A549 (cell line): ENCODE results near the gene DDI1. TPM values are rescaled to one million over a fixed set of nuclear protein-coding genes. Genes with fewer than 3 reads are reported as not detected.

Experiments
- ATAC-seq, 2 experiments: fragments of 200-7000 bp in 1 of 2; fragments of >200 bp in 1 of 2; cut with Nextera tagmentation in 1 of 2; cut with Tn5 transposase in 1 of 2; 3 replicates each; pipeline versions ENCODE4 v1.8.0 to v1.9.1; 2018 to 2020; ENCODE audit warnings: mild to moderate bottlenecking in 1 of 2, moderate library complexity in 1 of 2
- CTCF ChIA-PET: fragments of 300-600 bp; sonication (Branson Sonifier 250); formaldehyde crosslinking; extraction: SDS; loops from one replicate; lab custom pipeline; 2021; ENCODE audit warnings: antibody characterized with exemption, inconsistent platforms; lab: Yijun Ruan, JAX
- POLR2A ChIA-PET: fragments of 350-600 bp; formaldehyde crosslinking; extraction: SDS; loops from one replicate; lab custom pipeline; 2021; ENCODE audit warnings: antibody characterized with exemption, inconsistent platforms; lab: Yijun Ruan, JAX
- DNase-seq, 2 experiments: peaks; one replicate each; pipeline versions ENCODE4 v3.0.0 to v3.0.0-alpha.2; 2011 to 2016; ENCODE audit warnings: low read depth in 1 of 2, low spot score in 1 of 2
- FAIRE-seq: peaks from 2 replicates; lab custom pipeline; 2011; peaks lifted over from hg19 to GRCh38; lab: Jason Lieb, UNC
- H3K27ac ChIP-seq, 2 experiments: fragments of >200 bp; sonication (Bioruptor Twin); formaldehyde crosslinking; 3 replicates each; pipeline ENCODE4 v1.5.1; 2016 to 2017
- H3K4me1 ChIP-seq: fragments of >200 bp; sonication (Bioruptor Twin); formaldehyde crosslinking; 3 replicates; pipeline ENCODE4 v1.6.1; 2016
- H3K4me2 ChIP-seq: fragments of >200 bp; sonication (Bioruptor Twin); formaldehyde crosslinking; 3 replicates; pipeline ENCODE4 v1.6.1; 2016
- H3K4me3 ChIP-seq: fragments of >200 bp; sonication (Bioruptor Twin); formaldehyde crosslinking; 3 replicates; pipeline ENCODE4 v1.5.1; 2016
- H3K9me3 ChIP-seq: fragments of >200 bp; sonication (Bioruptor Twin); formaldehyde crosslinking; 3 replicates; pipeline ENCODE4 v1.6.1; 2016
- CEBPB ChIP-seq, 2 experiments: fragments of >200 bp in 1 of 2; sonication (Bioruptor Twin) in 1 of 2; formaldehyde crosslinking in 1 of 2; IDR thresholded peaks; 2 replicates each; pipeline ENCODE4 v1.6.1; 2012 to 2016
- EHMT2 ChIP-seq: fragments of 200-600 bp; sonication (generic); IDR thresholded peaks from 2 replicates; pipeline ENCODE4 v1.6.1; 2016; ENCODE audit warnings: antibody characterized with exemption, low read depth, mild to moderate bottlenecking, moderate library complexity
- ESRRA ChIP-seq: fragments of 150-350 bp; IDR thresholded peaks from 2 replicates; pipeline ENCODE4 v1.6.1; 2014; ENCODE audit warnings: mild to moderate bottlenecking, low read length, borderline replicate concordance
- FOSL2 ChIP-seq, 2 experiments: fragments of 450-650 bp in 1 of 2; fragments of >200 bp in 1 of 2; sonication (Bioruptor Twin) in 1 of 2; formaldehyde crosslinking; IDR thresholded peaks; 2 replicates each; pipeline versions ENCODE4 v1.5.0 to v1.6.1; 2016 to 2020; ENCODE audit warnings: mild to moderate bottlenecking in 1 of 2, moderate library complexity in 1 of 2
- FOXS1 ChIP-seq: fragments of 250-450 bp; sonication (Bioruptor Pico); IDR thresholded peaks from 2 replicates; pipeline ENCODE4 v1.5.0; 2020; ENCODE audit warnings: mild to moderate bottlenecking, moderate library complexity
- GATA3 ChIP-seq: IDR thresholded peaks from 2 replicates; pipeline ENCODE4 v1.6.1; 2012; ENCODE audit warnings: borderline replicate concordance
- HDAC2 ChIP-seq: fragments of 200-600 bp; sonication (generic); IDR thresholded peaks from 2 replicates; pipeline ENCODE4 v1.6.1; 2016
- HOXA7 ChIP-seq: fragments of 250-450 bp; sonication (Bioruptor Pico); IDR thresholded peaks from 2 replicates; pipeline ENCODE4 v1.5.0; 2020; ENCODE audit warnings: mild to moderate bottlenecking, moderate library complexity
- JUN ChIP-seq, 2 experiments: fragments of >200 bp; sonication (Bioruptor Twin); formaldehyde crosslinking; IDR thresholded peaks; 2 replicates in 1 of 2; 3 replicates in 1 of 2; pipeline ENCODE4 v1.6.1; 2016 to 2017
- KDM1A ChIP-seq: fragments of 200-600 bp; sonication (generic); IDR thresholded peaks from 2 replicates; pipeline ENCODE4 v1.6.1; 2016; ENCODE audit warnings: low read depth, mild to moderate bottlenecking
- KDM5A ChIP-seq: fragments of 200-600 bp; sonication (generic); IDR thresholded peaks from 2 replicates; pipeline ENCODE4 v1.6.1; 2016; ENCODE audit warnings: antibody characterized with exemption, mild to moderate bottlenecking
- MAFK ChIP-seq: fragments of 450-650 bp; IDR thresholded peaks from 2 replicates; pipeline ENCODE4 v1.6.1; 2014; ENCODE audit not compliant: partially characterized antibody
- NFE2L2 ChIP-seq: fragments of 150-350 bp; conservative IDR thresholded peaks from 2 replicates; pipeline ENCODE4 v1.6.1; 2014; ENCODE audit warnings: low read length
- POLR2AphosphoS2 ChIP-seq: conservative IDR thresholded peaks from 2 replicates; pipeline ENCODE4 v1.6.1; 2012; ENCODE audit warnings: low read length, improper control_type of control experiment, inconsistent platforms
- RCOR1 ChIP-seq: fragments of 150-350 bp; IDR thresholded peaks from 2 replicates; pipeline ENCODE4 v1.6.1; 2014; ENCODE audit warnings: antibody characterized with exemption, low read length, low read depth
- RNF2 ChIP-seq: fragments of 200-600 bp; sonication (generic); IDR thresholded peaks from 2 replicates; pipeline ENCODE4 v1.6.1; 2016; ENCODE audit warnings: low read depth, mild to moderate bottlenecking, antibody characterized with exemption, moderate library complexity, borderline replicate concordance
- TFCP2L1 ChIP-seq: fragments of 250-450 bp; sonication (Bioruptor Pico); IDR thresholded peaks from 2 replicates; pipeline ENCODE4 v1.5.0; 2021; ENCODE audit warnings: mild to moderate bottlenecking
- WGBS: methylation state at CpG from one replicate; pipeline ENCODE4 v1.1.6; 2017; ENCODE audit errors: missing lambda C conversion rate; 5-methylcytosine and 5-hydroxymethylcytosine counted together
- polyA plus RNA-seq, 4 experiments: library from polyadenylated mRNA; depleted of rRNA in 3 of 4; stranded (reverse); fragments of >200 nt; fragmentation: RNase III in 1 of 4; extraction: RNeasy Plus Mini Kit Qiagen cat#74134 plus additional on column Dnase treatment in 1 of 4; gene quantifications; 2 replicates in 3 of 4; 3 replicates in 1 of 4; pipeline ENCODE4 v1.2.3, GENCODE V29; 2011 to 2017
- TF ChIP-seq, protein P1 (sequence below): IDR thresholded peaks from 2 replicates; pipeline ENCODE4 v1.6.1; 2012; ENCODE audit warnings: low read depth, borderline replicate concordance
- TF ChIP-seq, protein P2 (sequence below): fragments of 250-450 bp; sonication (Bioruptor Pico); IDR thresholded peaks from 2 replicates; pipeline ENCODE4 v1.5.0; 2020; ENCODE audit warnings: low read depth, mild to moderate bottlenecking, moderate library complexity
- TF ChIP-seq, protein P3 (sequence below): fragments of >200 bp; sonication (Bioruptor Twin); formaldehyde crosslinking; IDR thresholded peaks from 2 replicates; pipeline ENCODE4 v1.6.1; 2016
- TF ChIP-seq, protein P4 (sequence below): fragments of 250-450 bp; sonication (Bioruptor Pico); IDR thresholded peaks from 2 replicates; pipeline ENCODE4 v1.5.0; 2021; ENCODE audit warnings: mild to moderate bottlenecking, moderate library complexity, borderline replicate concordance
- TF ChIP-seq, protein P5 (sequence below): IDR thresholded peaks from 2 replicates; pipeline ENCODE4 v1.6.1; 2012
- TF ChIP-seq, protein P6 (sequence below): IDR thresholded peaks from 2 replicates; pipeline ENCODE4 v1.6.1; 2012
- TF ChIP-seq, protein P7 (sequence below): fragments of >200 bp; sonication (Bioruptor Twin); formaldehyde crosslinking; IDR thresholded peaks from 3 replicates; pipeline ENCODE4 v1.6.1; 2016
- TF ChIP-seq, protein P8 (sequence below): fragments of >200 bp; sonication (Bioruptor Twin); formaldehyde crosslinking; IDR thresholded peaks from 3 replicates; pipeline ENCODE4 v1.5.1; 2016
- TF ChIP-seq, protein P9 (sequence below): fragments of 200-600 bp; sonication (generic); IDR thresholded peaks from 2 replicates; pipeline ENCODE4 v1.6.1; 2016; ENCODE audit warnings: antibody characterized with exemption, mild to moderate bottlenecking, moderate library complexity

Gene DDI1
- polyA plus RNA-seq, 2 of the 4 experiments (the other 2 are of a cell fraction) = not detected

DNA sequence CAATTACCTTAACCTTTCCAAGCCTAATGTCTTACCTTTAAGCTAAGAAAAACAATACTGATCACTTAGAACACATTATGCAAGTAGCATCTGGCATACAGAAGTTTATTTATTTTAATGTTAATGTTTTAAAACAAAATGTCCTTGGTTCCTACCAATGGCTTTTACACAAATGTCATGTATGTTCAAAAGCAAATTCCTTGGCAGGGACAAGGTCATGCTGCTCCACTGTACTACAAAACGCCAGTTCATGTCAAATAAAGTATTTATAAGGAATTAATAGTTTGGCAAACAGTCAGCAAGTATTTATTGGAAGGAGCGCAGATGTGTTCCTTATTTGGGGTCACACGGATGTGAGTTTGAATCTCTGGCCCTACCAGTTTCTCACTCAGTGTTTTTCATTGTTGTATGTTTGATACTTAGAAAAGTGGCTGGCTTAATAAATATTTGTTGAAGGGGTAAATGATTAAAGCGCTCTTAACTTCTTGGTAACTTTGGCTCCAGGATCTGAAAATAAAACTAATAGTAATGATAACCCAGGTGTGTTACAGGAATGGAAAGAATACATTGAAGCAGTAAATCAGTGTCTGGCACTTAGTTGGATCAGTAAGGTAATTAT lies 18.6 kb downstream of the DDI1 start:
- Histone ChIP-seq H3K9me3 (no peaks in the 10 kb centered on the region), H3K4me2 (no peak overlapping the region), H3K4me3 (no peak overlapping the region), H3K4me1 (0 out of 3 replicates have a peak, but pooled peaks cover 6% of the 10 kb centered on the region), H3K27ac (no peak overlapping the region)
- DNase-seq (no peak), ATAC-seq (no peak), FAIRE-seq (no peak)
- 78% methylated on average over 4 of the region's 4 CpGs for whole genome bisulfite sequencing
- POLR2A ChIA-PET = no interaction called here
- TF ChIP-seq HDAC2 = no peak
- TF ChIP-seq KDM1A = no peak
- no peak for TF ChIP-seq FOSL2 (IDR thresholded peaks at IDR 0.05)
- TF ChIP-seq FOSL2 (CRISPR knock-in tag; IDR thresholded peaks at IDR 0.05) = no peak
- TF ChIP-seq MAFK = no peak
- TF ChIP-seq, protein P1, sequence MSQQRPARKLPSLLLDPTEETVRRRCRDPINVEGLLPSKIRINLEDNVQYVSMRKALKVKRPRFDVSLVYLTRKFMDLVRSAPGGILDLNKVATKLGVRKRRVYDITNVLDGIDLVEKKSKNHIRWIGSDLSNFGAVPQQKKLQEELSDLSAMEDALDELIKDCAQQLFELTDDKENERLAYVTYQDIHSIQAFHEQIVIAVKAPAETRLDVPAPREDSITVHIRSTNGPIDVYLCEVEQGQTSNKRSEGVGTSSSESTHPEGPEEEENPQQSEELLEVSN = no peak
- TF ChIP-seq, protein P2, sequence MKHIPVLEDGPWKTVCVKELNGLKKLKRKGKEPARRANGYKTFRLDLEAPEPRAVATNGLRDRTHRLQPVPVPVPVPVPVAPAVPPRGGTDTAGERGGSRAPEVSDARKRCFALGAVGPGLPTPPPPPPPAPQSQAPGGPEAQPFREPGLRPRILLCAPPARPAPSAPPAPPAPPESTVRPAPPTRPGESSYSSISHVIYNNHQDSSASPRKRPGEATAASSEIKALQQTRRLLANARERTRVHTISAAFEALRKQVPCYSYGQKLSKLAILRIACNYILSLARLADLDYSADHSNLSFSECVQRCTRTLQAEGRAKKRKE (CRISPR knock-in tag) = no peak
- no peak for TF ChIP-seq EHMT2
- TF ChIP-seq HOXA7 (CRISPR knock-in tag) = no peak
- TF ChIP-seq, protein P3, sequence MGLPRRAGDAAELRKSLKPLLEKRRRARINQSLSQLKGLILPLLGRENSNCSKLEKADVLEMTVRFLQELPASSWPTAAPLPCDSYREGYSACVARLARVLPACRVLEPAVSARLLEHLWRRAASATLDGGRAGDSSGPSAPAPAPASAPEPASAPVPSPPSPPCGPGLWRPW = no peak
- no peak for TF ChIP-seq CEBPB (IDR thresholded peaks at IDR 0.05)
- TF ChIP-seq, protein P4, sequence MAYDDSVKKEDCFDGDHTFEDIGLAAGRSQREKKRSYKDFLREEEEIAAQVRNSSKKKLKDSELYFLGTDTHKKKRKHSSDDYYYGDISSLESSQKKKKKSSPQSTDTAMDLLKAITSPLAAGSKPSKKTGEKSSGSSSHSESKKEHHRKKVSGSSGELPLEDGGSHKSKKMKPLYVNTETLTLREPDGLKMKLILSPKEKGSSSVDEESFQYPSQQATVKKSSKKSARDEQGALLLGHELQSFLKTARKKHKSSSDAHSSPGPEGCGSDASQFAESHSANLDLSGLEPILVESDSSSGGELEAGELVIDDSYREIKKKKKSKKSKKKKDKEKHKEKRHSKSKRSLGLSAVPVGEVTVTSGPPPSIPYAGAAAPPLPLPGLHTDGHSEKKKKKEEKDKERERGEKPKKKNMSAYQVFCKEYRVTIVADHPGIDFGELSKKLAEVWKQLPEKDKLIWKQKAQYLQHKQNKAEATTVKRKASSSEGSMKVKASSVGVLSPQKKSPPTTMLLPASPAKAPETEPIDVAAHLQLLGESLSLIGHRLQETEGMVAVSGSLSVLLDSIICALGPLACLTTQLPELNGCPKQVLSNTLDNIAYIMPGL (CRISPR knock-in tag) = no peak
- TF ChIP-seq, protein P5, sequence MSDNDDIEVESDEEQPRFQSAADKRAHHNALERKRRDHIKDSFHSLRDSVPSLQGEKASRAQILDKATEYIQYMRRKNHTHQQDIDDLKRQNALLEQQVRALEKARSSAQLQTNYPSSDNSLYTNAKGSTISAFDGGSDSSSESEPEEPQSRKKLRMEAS = no peak
- TF ChIP-seq NFE2L2 = no peak
- TF ChIP-seq TFCP2L1 (CRISPR knock-in tag) = no peak
- TF ChIP-seq, protein P6, sequence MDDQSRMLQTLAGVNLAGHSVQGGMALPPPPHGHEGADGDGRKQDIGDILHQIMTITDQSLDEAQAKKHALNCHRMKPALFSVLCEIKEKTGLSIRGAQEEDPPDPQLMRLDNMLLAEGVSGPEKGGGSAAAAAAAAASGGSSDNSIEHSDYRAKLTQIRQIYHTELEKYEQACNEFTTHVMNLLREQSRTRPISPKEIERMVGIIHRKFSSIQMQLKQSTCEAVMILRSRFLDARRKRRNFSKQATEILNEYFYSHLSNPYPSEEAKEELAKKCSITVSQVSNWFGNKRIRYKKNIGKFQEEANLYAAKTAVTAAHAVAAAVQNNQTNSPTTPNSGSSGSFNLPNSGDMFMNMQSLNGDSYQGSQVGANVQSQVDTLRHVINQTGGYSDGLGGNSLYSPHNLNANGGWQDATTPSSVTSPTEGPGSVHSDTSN = no peak
- TF ChIP-seq RCOR1 = no peak
- no peak for TF ChIP-seq GATA3
- CTCF ChIA-PET = no interaction called here

DNA sequence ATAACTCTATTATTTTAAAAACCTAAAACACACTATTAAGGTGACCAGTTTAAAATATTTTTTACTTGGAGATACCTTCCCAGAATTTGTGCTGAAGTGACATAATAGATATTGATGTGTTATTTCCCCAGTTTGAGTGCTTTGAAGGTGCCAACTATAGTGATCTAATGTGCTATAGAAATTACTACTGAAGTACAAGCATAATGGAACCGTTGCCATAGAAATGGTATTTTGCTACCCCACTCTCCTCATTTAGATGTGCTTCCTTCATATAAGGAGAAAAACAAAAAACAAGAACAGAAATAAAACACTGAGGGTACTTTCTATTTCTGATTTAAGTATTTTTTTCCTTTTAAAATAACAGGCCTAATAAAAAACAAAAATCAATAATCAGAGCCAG lies 19.2 kb downstream of the DDI1 start:
- H3K27ac ChIP-seq = no peak overlapping the region
- no peaks in the 10 kb centered on the region for H3K9me3 ChIP-seq
- CTCF ChIA-PET = no interaction called here
- 93% methylated on average over 1 of the region's 1 CpG for WGBS
- POLR2A ChIA-PET = no interaction called here
- FAIRE-seq (no peak), ATAC-seq (no peak), DNase-seq (no peak)
- 0 out of 3 replicates have a peak, but pooled peaks cover 6% of the 10 kb centered on the region for H3K4me1 ChIP-seq
- H3K4me2 ChIP-seq = no peak overlapping the region
- no peak overlapping the region for H3K4me3 ChIP-seq
- TF ChIP-seq POLR2AphosphoS2 (no peak), FOXS1 (no peak), MAFK (no peak), RNF2 (no peak), ESRRA (no peak), JUN (IDR thresholded peaks at IDR 0.05) (no peak), KDM5A (no peak)
- TF ChIP-seq, protein P7, sequence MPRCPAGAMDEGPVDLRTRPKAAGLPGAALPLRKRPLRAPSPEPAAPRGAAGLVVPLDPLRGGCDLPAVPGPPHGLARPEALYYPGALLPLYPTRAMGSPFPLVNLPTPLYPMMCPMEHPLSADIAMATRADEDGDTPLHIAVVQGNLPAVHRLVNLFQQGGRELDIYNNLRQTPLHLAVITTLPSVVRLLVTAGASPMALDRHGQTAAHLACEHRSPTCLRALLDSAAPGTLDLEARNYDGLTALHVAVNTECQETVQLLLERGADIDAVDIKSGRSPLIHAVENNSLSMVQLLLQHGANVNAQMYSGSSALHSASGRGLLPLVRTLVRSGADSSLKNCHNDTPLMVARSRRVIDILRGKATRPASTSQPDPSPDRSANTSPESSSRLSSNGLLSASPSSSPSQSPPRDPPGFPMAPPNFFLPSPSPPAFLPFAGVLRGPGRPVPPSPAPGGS = no peak
- TF ChIP-seq, protein P8, sequence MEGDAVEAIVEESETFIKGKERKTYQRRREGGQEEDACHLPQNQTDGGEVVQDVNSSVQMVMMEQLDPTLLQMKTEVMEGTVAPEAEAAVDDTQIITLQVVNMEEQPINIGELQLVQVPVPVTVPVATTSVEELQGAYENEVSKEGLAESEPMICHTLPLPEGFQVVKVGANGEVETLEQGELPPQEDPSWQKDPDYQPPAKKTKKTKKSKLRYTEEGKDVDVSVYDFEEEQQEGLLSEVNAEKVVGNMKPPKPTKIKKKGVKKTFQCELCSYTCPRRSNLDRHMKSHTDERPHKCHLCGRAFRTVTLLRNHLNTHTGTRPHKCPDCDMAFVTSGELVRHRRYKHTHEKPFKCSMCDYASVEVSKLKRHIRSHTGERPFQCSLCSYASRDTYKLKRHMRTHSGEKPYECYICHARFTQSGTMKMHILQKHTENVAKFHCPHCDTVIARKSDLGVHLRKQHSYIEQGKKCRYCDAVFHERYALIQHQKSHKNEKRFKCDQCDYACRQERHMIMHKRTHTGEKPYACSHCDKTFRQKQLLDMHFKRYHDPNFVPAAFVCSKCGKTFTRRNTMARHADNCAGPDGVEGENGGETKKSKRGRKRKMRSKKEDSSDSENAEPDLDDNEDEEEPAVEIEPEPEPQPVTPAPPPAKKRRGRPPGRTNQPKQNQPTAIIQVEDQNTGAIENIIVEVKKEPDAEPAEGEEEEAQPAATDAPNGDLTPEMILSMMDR = no peak
- TF ChIP-seq, protein P9, sequence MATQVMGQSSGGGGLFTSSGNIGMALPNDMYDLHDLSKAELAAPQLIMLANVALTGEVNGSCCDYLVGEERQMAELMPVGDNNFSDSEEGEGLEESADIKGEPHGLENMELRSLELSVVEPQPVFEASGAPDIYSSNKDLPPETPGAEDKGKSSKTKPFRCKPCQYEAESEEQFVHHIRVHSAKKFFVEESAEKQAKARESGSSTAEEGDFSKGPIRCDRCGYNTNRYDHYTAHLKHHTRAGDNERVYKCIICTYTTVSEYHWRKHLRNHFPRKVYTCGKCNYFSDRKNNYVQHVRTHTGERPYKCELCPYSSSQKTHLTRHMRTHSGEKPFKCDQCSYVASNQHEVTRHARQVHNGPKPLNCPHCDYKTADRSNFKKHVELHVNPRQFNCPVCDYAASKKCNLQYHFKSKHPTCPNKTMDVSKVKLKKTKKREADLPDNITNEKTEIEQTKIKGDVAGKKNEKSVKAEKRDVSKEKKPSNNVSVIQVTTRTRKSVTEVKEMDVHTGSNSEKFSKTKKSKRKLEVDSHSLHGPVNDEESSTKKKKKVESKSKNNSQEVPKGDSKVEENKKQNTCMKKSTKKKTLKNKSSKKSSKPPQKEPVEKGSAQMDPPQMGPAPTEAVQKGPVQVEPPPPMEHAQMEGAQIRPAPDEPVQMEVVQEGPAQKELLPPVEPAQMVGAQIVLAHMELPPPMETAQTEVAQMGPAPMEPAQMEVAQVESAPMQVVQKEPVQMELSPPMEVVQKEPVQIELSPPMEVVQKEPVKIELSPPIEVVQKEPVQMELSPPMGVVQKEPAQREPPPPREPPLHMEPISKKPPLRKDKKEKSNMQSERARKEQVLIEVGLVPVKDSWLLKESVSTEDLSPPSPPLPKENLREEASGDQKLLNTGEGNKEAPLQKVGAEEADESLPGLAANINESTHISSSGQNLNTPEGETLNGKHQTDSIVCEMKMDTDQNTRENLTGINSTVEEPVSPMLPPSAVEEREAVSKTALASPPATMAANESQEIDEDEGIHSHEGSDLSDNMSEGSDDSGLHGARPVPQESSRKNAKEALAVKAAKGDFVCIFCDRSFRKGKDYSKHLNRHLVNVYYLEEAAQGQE = no peak
